ENCODE results near the gene NAT16. TPM values are rescaled to one million over a fixed set of nuclear protein-coding genes. Genes with fewer than 3 reads are reported as not detected.

Gene NAT16
- total RNA-seq, 1 donor from 2014 or later: not detected

DNA sequence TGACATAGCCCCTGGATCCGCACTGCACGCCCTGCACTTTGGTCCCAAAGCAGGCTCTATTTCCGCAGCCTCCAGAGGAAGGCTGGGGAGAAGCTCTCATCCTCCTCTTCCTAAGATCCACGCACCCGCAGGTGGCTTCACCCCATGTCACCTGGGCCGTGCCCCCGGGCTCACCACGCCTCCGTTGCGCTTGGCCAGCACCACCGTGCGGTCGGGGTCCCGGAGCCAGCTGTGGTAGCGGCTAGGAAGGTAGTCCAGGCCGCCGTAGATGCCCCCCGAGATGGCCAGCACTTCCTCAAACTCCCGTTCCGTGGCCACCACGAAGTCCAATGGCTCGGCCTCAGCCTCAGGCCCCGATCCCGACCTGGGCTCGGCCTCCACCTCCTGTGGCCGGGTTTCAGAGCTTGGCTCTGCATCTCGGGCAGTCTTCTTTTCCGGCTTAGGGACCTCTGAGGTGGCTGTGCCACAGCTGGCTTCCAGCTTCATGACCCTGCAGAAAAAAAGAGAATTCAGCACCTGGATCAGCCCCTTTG is 5.7 kb downstream of the NAT16 start:
- DNase-seq (ENCODE audit: extremely low spot score in 2 of 2): no peak
- Histone ChIP-seq H3K4me1 (peaks cover 27% of the 10 kb centered on the region), H3K27ac (no peak overlapping the region), H3K27me3 (peaks cover 24% of the 10 kb centered on the region), H3K9me3 (no peaks in the 10 kb centered on the region), H3K36me3 (no peaks in the 10 kb centered on the region), H3K4me3 (no peak overlapping the region)
- TF ChIP-seq POLR2AphosphoS5 (IDR thresholded peaks at IDR 0.05; ENCODE audit: insufficient read depth in 1 of 2, low read depth in 1 of 2): no peak
- TF ChIP-seq, protein P1, sequence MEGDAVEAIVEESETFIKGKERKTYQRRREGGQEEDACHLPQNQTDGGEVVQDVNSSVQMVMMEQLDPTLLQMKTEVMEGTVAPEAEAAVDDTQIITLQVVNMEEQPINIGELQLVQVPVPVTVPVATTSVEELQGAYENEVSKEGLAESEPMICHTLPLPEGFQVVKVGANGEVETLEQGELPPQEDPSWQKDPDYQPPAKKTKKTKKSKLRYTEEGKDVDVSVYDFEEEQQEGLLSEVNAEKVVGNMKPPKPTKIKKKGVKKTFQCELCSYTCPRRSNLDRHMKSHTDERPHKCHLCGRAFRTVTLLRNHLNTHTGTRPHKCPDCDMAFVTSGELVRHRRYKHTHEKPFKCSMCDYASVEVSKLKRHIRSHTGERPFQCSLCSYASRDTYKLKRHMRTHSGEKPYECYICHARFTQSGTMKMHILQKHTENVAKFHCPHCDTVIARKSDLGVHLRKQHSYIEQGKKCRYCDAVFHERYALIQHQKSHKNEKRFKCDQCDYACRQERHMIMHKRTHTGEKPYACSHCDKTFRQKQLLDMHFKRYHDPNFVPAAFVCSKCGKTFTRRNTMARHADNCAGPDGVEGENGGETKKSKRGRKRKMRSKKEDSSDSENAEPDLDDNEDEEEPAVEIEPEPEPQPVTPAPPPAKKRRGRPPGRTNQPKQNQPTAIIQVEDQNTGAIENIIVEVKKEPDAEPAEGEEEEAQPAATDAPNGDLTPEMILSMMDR (IDR thresholded peaks at IDR 0.05): no peak
- TF ChIP-seq POLR2A (IDR thresholded peaks at IDR 0.05): no peak
- intact Hi-C loops (cut with DNase I): no loop called here

DNA sequence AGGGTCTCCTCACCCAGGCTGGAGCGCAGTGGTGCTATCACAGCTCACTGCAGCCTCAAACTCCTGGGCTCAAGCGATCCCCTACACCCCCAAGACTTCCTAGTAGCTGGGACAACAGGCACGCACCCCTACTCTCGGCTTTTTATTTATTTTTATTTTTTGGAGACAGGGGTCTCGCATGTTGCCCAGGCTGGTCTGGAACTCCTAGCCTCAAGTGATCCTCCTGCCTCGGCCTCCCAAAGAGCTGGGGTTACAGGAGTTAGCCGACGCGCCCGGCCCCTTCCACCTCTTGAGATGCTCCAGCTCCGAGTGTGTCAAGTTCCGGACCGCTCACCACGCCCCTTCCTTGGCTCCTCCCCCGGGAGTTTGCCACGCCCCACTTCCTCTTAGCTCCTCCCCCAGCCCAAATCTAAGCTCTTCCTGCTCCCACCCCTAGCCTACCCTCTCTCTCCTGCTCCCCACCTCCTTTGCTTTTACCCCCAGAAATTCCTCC is 6.3 kb downstream of the NAT16 start:
- H3K4me3 ChIP-seq: no peak overlapping the region

DNA sequence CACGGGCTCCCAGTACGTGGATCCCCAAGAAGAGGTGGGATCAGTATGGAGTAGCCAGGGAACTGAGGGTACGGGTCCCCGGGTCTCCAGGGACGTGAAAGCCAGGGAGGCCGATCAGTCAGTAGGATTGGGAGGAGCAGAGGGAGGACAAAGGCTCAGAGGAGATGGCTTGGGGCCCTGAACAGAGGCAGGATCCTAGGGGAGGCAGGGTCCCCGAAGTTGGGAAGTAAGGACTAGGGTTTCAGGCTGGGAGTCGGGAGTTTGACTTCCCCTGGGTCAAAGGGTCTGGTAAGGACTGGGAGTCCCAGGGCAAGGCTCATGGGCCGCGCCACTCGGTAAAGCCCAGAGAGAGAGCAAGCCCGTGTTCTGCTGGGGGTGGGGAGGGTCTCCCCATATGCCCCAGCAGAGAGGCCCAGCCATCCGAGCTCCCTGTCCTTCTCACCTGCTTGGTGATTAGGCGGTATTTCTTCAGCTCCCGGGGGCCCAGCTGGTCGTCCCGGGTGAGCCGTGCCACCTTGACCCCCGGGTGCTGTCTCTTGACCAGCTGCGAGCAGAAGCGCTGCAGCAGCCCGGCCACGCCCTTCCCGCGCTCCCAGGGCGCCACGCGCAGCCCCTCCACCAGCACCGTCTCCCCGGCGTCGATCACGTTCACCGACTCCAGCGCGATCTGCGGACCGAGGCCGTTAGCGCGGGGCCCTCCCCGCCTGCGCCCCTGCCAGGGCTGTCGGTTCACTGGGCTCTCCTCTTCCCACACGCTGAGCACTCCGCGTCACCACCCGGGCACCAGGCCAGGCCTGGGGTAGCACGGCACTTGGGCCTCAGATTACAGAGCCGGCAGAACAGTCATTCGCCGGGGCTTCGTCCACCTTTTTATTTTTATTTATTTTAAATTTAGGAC is 7.0 kb downstream of the NAT16 start:
- no peak for DNase-seq (ENCODE audit: extremely low spot score in 2 of 2)
- Histone ChIP-seq H3K27me3 (peaks cover 24% of the 10 kb centered on the region), H3K27ac (no peak overlapping the region), H3K36me3 (no peaks in the 10 kb centered on the region), H3K4me1 (peaks cover 27% of the 10 kb centered on the region), H3K9me3 (no peaks in the 10 kb centered on the region), H3K4me3 (no peak overlapping the region)
- intact Hi-C loops (cut with DNase I): no loop called here
- TF ChIP-seq POLR2A (IDR thresholded peaks at IDR 0.05): no peak
- TF ChIP-seq, protein P1 (IDR thresholded peaks at IDR 0.05): no peak
- no peak for TF ChIP-seq POLR2AphosphoS5 (IDR thresholded peaks at IDR 0.05; ENCODE audit: insufficient read depth in 1 of 2, low read depth in 1 of 2)

More for the DNA sequence above, 6.3 kb downstream of the NAT16 start:
- Histone ChIP-seq H3K27ac (no peak overlapping the region), H3K27me3 (peaks cover 24% of the 10 kb centered on the region), H3K36me3 (no peaks in the 10 kb centered on the region), H3K9me3 (no peaks in the 10 kb centered on the region), H3K4me1 (peaks cover 27% of the 10 kb centered on the region)
- DNase-seq (ENCODE audit: extremely low spot score in 2 of 2): no peak
- intact Hi-C loops (cut with DNase I): no loop called here
- no peak for TF ChIP-seq POLR2AphosphoS5 (IDR thresholded peaks at IDR 0.05; ENCODE audit: insufficient read depth in 1 of 2, low read depth in 1 of 2)
- no peak for TF ChIP-seq POLR2A (IDR thresholded peaks at IDR 0.05)
- TF ChIP-seq, protein P1 (IDR thresholded peaks at IDR 0.05): no peak

DNA sequence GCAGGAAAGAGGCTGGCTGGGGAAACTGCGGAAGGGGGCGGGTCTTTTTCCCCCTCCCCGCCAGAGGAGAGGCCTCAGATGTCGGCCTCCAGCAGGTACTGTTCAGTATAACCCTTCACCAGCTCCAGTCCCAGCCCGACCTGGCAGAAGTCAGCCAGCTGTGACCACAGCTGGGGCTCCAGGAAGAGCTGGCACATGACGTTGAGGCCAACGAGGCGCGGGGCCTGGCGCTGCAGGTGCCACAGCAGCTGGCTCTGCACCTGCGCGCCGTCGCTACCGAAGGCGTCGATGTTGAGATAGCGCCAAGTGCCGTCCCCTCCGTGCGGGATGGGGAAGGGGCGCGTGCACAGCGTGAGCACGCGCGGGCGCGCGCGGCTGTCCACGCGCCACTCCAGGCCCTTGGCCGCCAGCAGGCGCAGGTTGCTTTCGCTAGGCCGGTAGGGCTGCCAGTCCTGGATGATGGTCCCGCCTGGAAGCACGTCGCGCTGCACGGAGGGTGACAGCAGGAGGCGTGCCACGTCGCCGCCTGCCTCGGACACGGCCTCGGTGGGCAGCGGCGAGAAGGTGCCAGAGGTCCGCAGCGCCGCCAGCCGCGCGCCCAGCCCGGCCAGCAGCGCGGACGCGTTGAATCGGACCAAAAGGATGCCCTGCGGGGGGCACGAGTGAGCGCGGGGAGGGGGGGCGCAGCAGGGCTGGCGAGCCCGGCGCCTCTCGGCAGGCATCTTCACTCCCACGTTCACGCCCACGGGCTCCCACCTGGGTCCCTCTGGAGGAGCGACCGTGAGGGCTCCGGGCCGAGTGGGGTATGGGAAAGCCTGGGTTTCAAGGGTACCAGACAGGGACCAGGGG is 7.9 kb downstream of the NAT16 start:
- DNase-seq (ENCODE audit: extremely low spot score in 2 of 2): no peak
- H3K4me3 ChIP-seq: peak overlapping the region in 1 of 2 donors; percentile 14
- H3K27ac ChIP-seq: no peak overlapping the region
- TF ChIP-seq, protein P1 (IDR thresholded peaks at IDR 0.05): no peak
- TF ChIP-seq POLR2AphosphoS5 (IDR thresholded peaks at IDR 0.05; ENCODE audit: insufficient read depth in 1 of 2, low read depth in 1 of 2): no peak
- no peak for TF ChIP-seq POLR2A (IDR thresholded peaks at IDR 0.05)
- H3K4me1 ChIP-seq: peaks cover 27% of the 10 kb centered on the region
- intact Hi-C loops (cut with DNase I): no loop called here
- H3K9me3 ChIP-seq: no peaks in the 10 kb centered on the region
- H3K36me3 ChIP-seq: no peaks in the 10 kb centered on the region
- peaks cover 24% of the 10 kb centered on the region for H3K27me3 ChIP-seq
